Measurements from ENCODE around the gene ZBTB20. TPM values are rescaled to one million over a fixed set of nuclear protein-coding genes. Genes with fewer than 3 reads are reported as not detected.

Gene ZBTB20
- total RNA-seq, 4 donors from 2014 or later, result 46.1 to 102 (median 81.9) TPM

DNA sequence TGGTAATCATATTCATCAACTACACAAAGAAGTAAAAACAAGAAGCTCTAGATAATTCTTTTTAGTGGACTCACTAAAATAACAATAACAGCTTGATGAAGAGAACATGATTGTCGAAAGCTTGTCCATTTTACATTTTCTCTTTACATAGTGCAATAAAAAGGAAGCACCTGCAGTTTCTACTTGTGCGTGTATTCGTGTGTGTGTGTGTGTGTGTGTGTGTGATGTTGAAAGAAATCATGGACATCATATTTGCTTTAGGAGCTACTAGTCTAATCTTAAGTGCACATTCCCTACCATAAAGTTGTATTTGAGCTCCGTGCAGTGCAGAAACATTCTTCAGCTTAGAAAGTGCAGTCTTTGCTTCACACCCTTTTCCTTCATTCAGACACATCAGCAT, 288.8 kb downstream of the ZBTB20 start:
- TF ChIP-seq, protein P1, sequence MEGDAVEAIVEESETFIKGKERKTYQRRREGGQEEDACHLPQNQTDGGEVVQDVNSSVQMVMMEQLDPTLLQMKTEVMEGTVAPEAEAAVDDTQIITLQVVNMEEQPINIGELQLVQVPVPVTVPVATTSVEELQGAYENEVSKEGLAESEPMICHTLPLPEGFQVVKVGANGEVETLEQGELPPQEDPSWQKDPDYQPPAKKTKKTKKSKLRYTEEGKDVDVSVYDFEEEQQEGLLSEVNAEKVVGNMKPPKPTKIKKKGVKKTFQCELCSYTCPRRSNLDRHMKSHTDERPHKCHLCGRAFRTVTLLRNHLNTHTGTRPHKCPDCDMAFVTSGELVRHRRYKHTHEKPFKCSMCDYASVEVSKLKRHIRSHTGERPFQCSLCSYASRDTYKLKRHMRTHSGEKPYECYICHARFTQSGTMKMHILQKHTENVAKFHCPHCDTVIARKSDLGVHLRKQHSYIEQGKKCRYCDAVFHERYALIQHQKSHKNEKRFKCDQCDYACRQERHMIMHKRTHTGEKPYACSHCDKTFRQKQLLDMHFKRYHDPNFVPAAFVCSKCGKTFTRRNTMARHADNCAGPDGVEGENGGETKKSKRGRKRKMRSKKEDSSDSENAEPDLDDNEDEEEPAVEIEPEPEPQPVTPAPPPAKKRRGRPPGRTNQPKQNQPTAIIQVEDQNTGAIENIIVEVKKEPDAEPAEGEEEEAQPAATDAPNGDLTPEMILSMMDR (IDR thresholded peaks at IDR 0.05), result no peak
- no peak for ATAC-seq (ENCODE audit: low FRiP score)
- DNase-seq (ENCODE audit: low spot score), result no peak

DNA sequence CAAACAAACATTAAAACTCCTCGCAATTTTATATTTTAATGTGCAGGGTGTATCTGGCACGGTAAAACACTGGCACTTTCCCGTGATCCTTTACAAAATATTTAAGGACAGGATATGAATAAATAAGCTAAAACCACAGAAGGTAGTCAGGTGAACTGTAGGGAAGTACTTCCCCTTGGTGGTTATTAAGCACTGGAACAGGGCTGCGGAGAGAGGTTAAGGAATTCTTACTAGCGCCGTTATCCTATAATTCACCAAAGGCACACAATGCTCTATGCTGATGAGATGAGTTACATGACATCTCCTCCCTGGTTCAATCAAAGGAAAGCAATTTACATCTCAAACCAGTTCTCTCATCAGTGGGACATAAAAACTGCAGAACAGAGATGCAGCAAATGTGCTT, 289.8 kb downstream of the ZBTB20 start:
- TF ChIP-seq, protein P1 (IDR thresholded peaks at IDR 0.05), result no peak
- no peak for ATAC-seq (ENCODE audit: low FRiP score)
- no peak for DNase-seq (ENCODE audit: low spot score)

DNA sequence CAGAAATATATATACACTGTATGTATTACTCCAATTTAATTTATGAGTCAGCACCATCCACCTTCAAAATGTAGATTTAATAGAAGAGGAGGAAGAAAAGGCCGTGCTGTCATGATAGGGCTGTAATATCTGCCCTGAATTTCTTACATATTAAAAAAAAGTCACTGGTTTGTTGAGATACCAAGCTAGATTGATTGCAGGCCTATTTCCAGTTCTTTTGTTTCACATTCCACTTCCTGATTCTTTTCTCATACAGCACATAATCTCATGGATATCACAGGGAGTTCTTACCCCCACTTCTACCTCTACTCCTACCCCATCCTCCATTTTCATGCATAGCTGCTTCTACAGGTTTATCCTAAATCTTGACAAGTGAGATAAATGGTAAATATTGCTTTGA, 290.3 kb downstream of the ZBTB20 start:
- no peak for DNase-seq (ENCODE audit: low spot score)
- no peak for ATAC-seq (ENCODE audit: low FRiP score)
- TF ChIP-seq, protein P1 (IDR thresholded peaks at IDR 0.05), result no peak

DNA sequence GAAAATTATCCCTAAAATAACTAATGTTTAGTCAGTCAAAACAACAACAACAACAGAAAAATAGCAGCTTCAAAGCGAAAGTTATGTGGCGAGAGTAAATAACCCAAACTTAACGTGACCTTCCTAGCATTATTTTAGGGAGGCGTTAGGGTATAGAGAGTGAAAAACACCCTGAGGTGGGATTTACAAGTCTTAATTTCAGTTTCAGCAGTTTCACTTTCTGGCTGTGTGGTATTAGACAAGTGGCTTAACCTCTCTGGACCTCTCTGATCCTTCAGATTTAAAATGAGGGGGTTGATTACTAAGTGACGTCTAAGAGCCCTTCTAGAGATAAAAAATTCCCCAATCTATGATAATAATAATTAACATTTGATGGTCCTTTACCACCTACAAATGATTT, 291.2 kb downstream of the ZBTB20 start:
- ATAC-seq (ENCODE audit: low FRiP score), result no peak
- TF ChIP-seq, protein P1 (IDR thresholded peaks at IDR 0.05), result no peak
- DNase-seq (ENCODE audit: low spot score), result no peak

DNA sequence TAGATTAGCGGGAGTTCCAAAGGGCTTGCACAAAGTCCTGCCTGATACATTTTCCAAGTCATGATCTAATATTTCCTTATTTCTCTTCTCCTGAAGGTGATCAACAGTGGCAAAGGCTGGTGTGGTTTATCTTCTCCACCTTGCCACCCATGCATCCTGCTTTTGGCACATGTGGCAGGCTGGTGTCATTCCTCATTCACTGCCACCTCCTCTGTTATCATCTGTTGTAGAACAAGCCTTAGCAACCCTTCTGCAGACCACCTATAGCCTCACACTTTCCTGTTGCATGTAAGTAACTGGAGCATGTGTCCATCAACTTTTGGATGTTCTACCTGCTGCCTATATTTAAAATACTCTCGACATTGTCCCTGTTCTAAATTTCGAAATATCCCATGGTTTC, 294.1 kb downstream of the ZBTB20 start:
- TF ChIP-seq, protein P1 (IDR thresholded peaks at IDR 0.05), result no peak
- no peak for ATAC-seq (ENCODE audit: low FRiP score)
- no peak for DNase-seq (ENCODE audit: low spot score)

DNA sequence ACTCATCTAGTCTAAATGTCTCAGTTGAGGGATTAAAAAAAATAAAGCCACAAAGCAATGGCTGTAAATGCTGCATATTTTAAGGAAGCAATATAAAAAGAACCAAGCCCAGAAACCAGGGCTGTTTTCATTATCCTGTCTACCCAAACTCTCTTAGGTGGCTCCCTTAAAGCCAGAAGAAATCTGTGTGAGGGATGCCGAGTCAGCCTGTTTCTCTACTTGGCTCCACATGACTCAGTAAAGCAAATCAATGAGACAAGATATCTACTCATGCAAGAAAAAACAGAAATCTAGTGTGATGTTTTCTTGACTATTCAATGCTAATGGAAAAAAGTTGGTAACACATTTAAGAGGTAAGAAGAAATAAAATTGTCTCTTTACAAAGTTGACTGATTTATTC, 296.2 kb downstream of the ZBTB20 start:
- TF ChIP-seq, protein P1 (IDR thresholded peaks at IDR 0.05), result no peak
- DNase-seq (ENCODE audit: low spot score), result no peak
- no peak for ATAC-seq (ENCODE audit: low FRiP score)

DNA sequence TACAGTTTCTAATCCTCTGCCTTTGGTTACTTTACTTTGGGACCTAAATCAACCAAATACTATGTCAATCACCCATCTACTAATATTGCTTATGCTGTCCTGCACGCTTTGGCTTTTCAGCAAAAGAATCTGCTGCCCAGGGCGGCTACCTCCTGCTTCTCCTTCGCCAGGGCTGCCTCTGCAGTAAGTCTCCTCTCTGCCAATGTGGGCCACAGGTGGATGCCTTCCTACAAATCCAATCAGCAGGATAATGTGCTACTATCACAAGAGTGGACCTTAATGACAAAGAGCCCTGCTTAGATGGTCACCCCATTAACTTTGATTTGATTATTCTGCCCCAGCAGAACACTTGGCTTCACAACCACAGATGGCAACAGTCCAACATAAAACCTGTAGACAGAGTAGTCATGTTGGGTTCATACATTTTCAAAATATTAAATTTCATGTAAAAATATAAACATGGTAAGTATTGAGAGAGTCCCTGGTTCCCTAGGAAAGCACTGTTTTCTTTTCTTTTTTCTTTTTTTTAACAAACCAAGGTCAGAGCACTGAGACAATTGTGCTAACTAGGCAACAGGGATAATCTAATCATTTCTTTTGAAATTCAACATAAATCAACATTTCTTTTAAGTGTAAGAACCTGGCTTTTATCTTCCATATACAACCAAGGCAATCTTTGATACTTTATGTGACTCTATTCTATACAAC, 298.3 kb downstream of the ZBTB20 start:
- no peak for DNase-seq (ENCODE audit: low spot score)
- TF ChIP-seq, protein P1 (IDR thresholded peaks at IDR 0.05), result no peak
- no peak for ATAC-seq (ENCODE audit: low FRiP score)

Data from omental fat pad (tissue), 4 donors.